NCI-H748 (cell line): Measurements from ENCODE around the gene HSPB1.
"Not testable (repeated sequence)": the region's sequence is repeated elsewhere in the genome, so short reads cannot be mapped to it uniquely, and the experiment has no call there.

Experiments used
- DNase-seq: peaks from one replicate; lab custom pipeline; 2025; ENCODE audit not compliant: unreplicated experiment; lab: John Stamatoyannopoulos, UW

The HSPB1 gene

GRCh38 chr7:76329479-76329878 lies 27.0 kb downstream of the HSPB1 start:
- no peak for DNase-seq

- no peak for DNase-seq
These were observed 27.8 kb downstream of the HSPB1 start for GRCh38 chr7:76330261-76330660.

GRCh38 chr7:76330673-76331072 lies 28.2 kb downstream of the HSPB1 start:
- no peak for DNase-seq

- DNase-seq, result no peak
These were observed 29.6 kb downstream of the HSPB1 start for GRCh38 chr7:76332078-76332477.

- no peak for DNase-seq
These were observed 31.1 kb downstream of the HSPB1 start for GRCh38 chr7:76333511-76334101.

- DNase-seq, result no peak
These were observed 32.0 kb downstream of the HSPB1 start for GRCh38 chr7:76334320-76334967.

GRCh38 chr7:76335417-76335816 lies 32.9 kb downstream of the HSPB1 start:
- not testable (repeated sequence) for DNase-seq

- no peak for DNase-seq
These were observed 33.6 kb downstream of the HSPB1 start for GRCh38 chr7:76336094-76336493.

- no peak for DNase-seq
These were observed 34.7 kb downstream of the HSPB1 start for GRCh38 chr7:76337147-76337546.

- DNase-seq, result no peak
These were observed 36.0 kb downstream of the HSPB1 start for GRCh38 chr7:76338298-76339084.

- no peak for DNase-seq
These were observed 38.2 kb downstream of the HSPB1 start for GRCh38 chr7:76340617-76341131.

- no peak for DNase-seq
These were observed 39.7 kb downstream of the HSPB1 start for GRCh38 chr7:76342222-76342621.

- no peak for DNase-seq
These were observed 40.9 kb downstream of the HSPB1 start for GRCh38 chr7:76343294-76343930.

GRCh38 chr7:76343931-76344321 lies 41.5 kb downstream of the HSPB1 start:
- DNase-seq, result no peak

GRCh38 chr7:76346097-76346496 lies 43.6 kb downstream of the HSPB1 start:
- no peak for DNase-seq

GRCh38 chr7:76346778-76347177 lies 44.3 kb downstream of the HSPB1 start:
- DNase-seq, result no peak

- no peak for DNase-seq
These were observed 45.2 kb downstream of the HSPB1 start for GRCh38 chr7:76347710-76348109.

- no peak for DNase-seq
These were observed 46.9 kb downstream of the HSPB1 start for GRCh38 chr7:76349313-76349885.

GRCh38 chr7:76351372-76351771 lies 48.9 kb downstream of the HSPB1 start:
- DNase-seq, result no peak

GRCh38 chr7:76352193-76352592 lies 49.7 kb downstream of the HSPB1 start:
- DNase-seq, result no peak

- DNase-seq, result no peak
These were observed 51.3 kb downstream of the HSPB1 start for GRCh38 chr7:76353744-76354143.
